ENCODE data around the gene C5.
"Not testable (repeated sequence)": the region's sequence is repeated elsewhere in the genome, so short reads cannot be mapped to it uniquely, and the experiment has no call there.

Gene C5

GRCh38 chr9:121050128-121050988 is at the start of gene C5:
Gene C5 (minus strand): TSS chr9:121050275. CDS start chr9:121050246, 29 bp downstream.
- H3K27me3 Mint-ChIP-seq (ENCODE audit: low read depth), result peaks cover 4% of the 10 kb centered on the region
- no peaks in the 10 kb centered on the region for H3K36me3 Mint-ChIP-seq (ENCODE audit: low read depth)
- H3K4me1 Mint-ChIP-seq (ENCODE audit: low read depth), result no peaks in the 10 kb centered on the region
- DNase-seq (ENCODE audit: low spot score), result no peak
- no peaks in the 10 kb centered on the region for H3K9me3 Mint-ChIP-seq
- H3K27ac Mint-ChIP-seq, result no peak within 1 kb of the TSS
- H3K4me3 Mint-ChIP-seq, result no peak within 1 kb of the TSS

DNA sequence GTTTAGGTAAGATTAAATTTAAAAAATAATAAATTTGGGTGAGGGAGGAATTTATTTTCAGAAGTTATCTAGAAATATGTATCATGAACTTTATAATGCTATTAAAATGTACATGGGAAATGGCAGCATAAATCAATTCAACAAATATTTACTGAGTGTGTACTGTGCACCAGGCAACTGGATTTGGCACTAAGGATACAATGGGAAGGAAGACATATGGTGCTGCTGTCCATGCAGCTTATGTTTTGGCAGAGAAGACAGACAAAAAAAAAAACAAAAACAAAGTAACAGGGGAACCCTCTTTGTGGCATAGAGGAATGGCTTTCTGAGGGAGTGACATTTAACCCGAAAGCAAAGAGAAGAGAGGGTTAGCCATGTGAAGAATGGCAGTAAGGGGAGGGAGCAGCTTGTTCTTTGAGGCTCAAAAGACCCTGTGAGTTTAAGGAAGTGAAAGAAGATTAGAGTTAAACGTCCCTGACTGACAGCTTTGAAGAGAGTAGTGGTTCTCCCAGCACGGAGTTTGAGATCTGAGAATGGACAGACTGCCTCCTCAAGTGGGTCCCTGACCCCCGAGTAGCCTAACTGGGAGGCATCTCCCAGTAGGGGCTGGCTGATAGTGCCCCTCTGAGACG is 48.6 kb upstream of the C5 start:
- no peaks in the 10 kb centered on the region for H3K27me3 Mint-ChIP-seq (ENCODE audit: low read depth)
- no peak for DNase-seq (ENCODE audit: low spot score)
- H3K9me3 Mint-ChIP-seq, result peaks cover 35% of the 10 kb centered on the region
- peaks cover 2% of the 10 kb centered on the region for H3K4me1 Mint-ChIP-seq (ENCODE audit: low read depth)
- no peak overlapping the region for H3K4me3 Mint-ChIP-seq
- H3K27ac Mint-ChIP-seq, result no peak overlapping the region
- peaks cover 85% of the 10 kb centered on the region for H3K36me3 Mint-ChIP-seq (ENCODE audit: low read depth)

- Mint-ChIP-seq H3K9me3 (peaks cover 12% of the 10 kb centered on the region), H3K4me3 (no peak overlapping the region), H3K4me1 (ENCODE audit: low read depth) (peaks cover 8% of the 10 kb centered on the region), H3K27me3 (ENCODE audit: low read depth) (no peaks in the 10 kb centered on the region), H3K36me3 (ENCODE audit: low read depth) (peaks cover 76% of the 10 kb centered on the region), H3K27ac (no peak overlapping the region)
- DNase-seq (ENCODE audit: low spot score), result no peak
These were observed 45.0 kb upstream of the C5 start for GRCh38 chr9:121095057-121095456.

DNA sequence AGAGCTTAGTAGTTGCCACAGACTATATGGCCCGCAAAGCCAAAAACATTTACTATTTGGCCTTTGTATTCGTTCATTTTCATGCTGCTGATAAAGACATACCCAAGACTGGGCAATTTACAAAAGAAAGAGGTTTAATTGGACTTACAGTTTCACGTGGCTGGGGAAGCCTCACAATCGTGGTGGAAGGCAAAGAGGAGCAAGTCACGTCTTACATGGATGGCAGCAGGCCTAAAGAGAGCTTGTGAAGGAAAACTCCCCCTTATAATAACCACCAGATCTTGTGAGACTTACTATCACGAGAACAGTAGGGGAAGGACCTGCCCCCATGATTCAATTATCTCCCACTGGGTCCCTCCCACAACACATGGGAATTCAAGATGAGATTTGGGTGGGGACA is 40.7 kb upstream of the C5 start:
- H3K36me3 Mint-ChIP-seq (ENCODE audit: low read depth), result peaks cover 60% of the 10 kb centered on the region
- not testable (repeated sequence) for H3K4me3 Mint-ChIP-seq; DNase-seq (ENCODE audit: low spot score); H3K27me3 Mint-ChIP-seq (ENCODE audit: low read depth); H3K27ac Mint-ChIP-seq; H3K9me3 Mint-ChIP-seq
- H3K4me1 Mint-ChIP-seq (ENCODE audit: low read depth), result peaks cover 21% of the 10 kb centered on the region

GRCh38 chr9:121088576-121088975 is 38.5 kb upstream of the C5 start:
- Mint-ChIP-seq H3K4me1 (ENCODE audit: low read depth) (peaks cover 20% of the 10 kb centered on the region), H3K27ac (peak overlapping the region; percentile 64), H3K9me3 (no peaks in the 10 kb centered on the region), H3K36me3 (ENCODE audit: low read depth) (peaks cover 54% of the 10 kb centered on the region), H3K27me3 (ENCODE audit: low read depth) (no peaks in the 10 kb centered on the region), H3K4me3 (no peak overlapping the region)
- DNase-seq (ENCODE audit: low spot score), result no peak

DNA sequence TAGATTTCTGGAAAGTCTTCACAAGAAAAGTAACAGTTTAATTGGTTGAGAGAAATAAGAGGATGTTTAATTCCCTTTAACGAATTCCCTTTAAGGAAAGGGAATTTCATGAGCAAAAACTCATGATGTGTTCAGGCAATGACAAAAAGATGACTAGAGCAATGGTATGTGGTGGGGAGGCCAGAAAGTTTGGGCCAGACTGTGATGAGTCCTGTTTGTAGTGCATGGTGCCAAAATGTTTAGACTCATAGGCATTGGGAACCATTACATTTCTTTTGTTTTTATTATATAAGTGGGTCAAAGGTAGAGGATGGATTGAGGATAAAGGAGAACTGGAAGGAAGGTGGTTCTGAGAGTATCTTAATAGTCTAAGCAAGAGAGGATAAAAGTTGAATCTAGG is 35.6 kb upstream of the C5 start:
- Mint-ChIP-seq H3K4me3 (no peak overlapping the region), H3K27me3 (ENCODE audit: low read depth) (no peaks in the 10 kb centered on the region), H3K27ac (no peak overlapping the region), H3K9me3 (no peaks in the 10 kb centered on the region), H3K4me1 (ENCODE audit: low read depth) (peaks cover 19% of the 10 kb centered on the region), H3K36me3 (ENCODE audit: low read depth) (peaks cover 48% of the 10 kb centered on the region)
- DNase-seq (ENCODE audit: low spot score), result no peak

GRCh38 chr9:121082075-121082474 is 32.0 kb upstream of the C5 start:
- Mint-ChIP-seq H3K27ac (no peak overlapping the region), H3K27me3 (ENCODE audit: low read depth) (no peaks in the 10 kb centered on the region), H3K4me1 (ENCODE audit: low read depth) (peaks cover 10% of the 10 kb centered on the region), H3K36me3 (ENCODE audit: low read depth) (peaks cover 41% of the 10 kb centered on the region), H3K4me3 (no peak overlapping the region), H3K9me3 (no peaks in the 10 kb centered on the region)
- DNase-seq (ENCODE audit: low spot score), result no peak

GRCh38 chr9:121075251-121076036 is 25.4 kb upstream of the C5 start:
- Mint-ChIP-seq H3K9me3 (peaks cover 1% of the 10 kb centered on the region), H3K27ac (peak overlapping the region; percentile 93), H3K36me3 (ENCODE audit: low read depth) (peaks cover 12% of the 10 kb centered on the region), H3K27me3 (ENCODE audit: low read depth) (no peaks in the 10 kb centered on the region), H3K4me1 (ENCODE audit: low read depth) (peaks cover 41% of the 10 kb centered on the region), H3K4me3 (peak overlapping the region; percentile 100)
- DNase-seq (ENCODE audit: low spot score), result no peak

GRCh38 chr9:121074370-121075250 is 24.5 kb upstream of the C5 start, which contains the start of gene CNTRL:
Gene CNTRL (plus strand): TSS chr9:121074955. CDS start chr9:121088327, 13,372 bp downstream.
- DNase-seq (ENCODE audit: low spot score), result peak; percentile 95
- peaks cover 41% of the 10 kb centered on the region for H3K4me1 Mint-ChIP-seq (ENCODE audit: low read depth)
- H3K27me3 Mint-ChIP-seq (ENCODE audit: low read depth), result no peaks in the 10 kb centered on the region

DNA sequence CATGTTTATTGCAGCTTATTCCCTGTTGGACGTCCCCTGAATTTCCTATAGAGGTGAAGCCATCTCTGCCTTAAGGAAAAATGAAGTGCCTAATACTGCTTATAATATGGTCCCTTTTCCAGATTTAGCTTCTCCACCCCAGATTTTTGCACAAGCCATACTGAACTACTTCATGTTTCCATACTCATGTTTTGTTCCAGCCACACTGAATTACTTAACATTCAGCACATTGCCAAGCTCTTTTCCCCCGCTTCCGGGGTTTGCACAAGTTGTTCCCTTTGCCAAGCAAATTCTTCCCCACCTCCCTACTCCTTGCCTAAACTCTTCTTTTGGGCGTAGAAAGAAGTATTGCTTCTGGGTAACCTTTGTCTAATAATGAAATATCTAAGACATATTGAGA is 23.0 kb upstream of the C5 start:
- no peak for DNase-seq (ENCODE audit: low spot score)
- Mint-ChIP-seq H3K27me3 (ENCODE audit: low read depth) (no peaks in the 10 kb centered on the region), H3K9me3 (peaks cover 13% of the 10 kb centered on the region), H3K36me3 (ENCODE audit: low read depth) (peaks cover 5% of the 10 kb centered on the region), H3K4me1 (ENCODE audit: low read depth) (peaks cover 43% of the 10 kb centered on the region), H3K4me3 (peak overlapping the region; percentile 100), H3K27ac (peak overlapping the region; percentile 69)

More at GRCh38 chr9:121074370-121075250, 24.5 kb upstream of the C5 start, which contains the start of gene CNTRL:
- Mint-ChIP-seq H3K36me3 (ENCODE audit: low read depth) (peaks cover 5% of the 10 kb centered on the region), H3K9me3 (peaks cover 3% of the 10 kb centered on the region), H3K27ac (peak within 1 kb of the TSS; percentile 93), H3K4me3 (peak within 1 kb of the TSS; percentile 100)

DNA sequence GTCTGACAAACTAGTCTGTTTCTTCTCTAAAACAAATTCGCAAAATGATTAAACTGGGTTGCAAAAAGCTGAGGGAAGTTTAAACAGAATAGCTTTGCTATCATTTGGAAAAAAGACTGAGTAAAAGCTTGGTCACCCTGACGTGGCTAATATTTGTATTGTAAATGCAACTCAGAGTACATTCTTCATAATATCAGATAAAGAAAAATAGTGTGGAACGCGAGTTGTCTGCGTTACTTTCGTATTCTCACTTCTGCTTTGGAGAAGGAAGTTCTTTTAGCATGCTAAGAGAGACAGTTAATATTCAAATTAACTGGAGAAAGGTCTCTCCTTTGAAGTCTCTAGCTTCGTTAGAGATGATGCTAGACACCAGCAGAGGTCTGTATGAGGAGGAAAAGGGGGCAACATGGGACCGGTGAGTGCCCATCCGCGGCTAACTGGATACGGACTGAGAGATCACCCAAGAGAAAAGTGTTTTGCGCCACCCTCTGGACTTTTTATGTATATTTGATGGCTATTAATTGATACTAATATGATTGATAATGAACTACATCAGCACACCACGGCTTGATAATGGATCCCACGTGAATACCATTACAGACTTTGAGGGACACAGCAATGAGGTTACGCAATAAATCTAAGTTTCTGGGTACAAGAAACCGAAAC is 21.8 kb upstream of the C5 start:
- peak overlapping the region; percentile 85 for H3K4me3 Mint-ChIP-seq

GRCh38 chr9:121071370-121071755 is 21.3 kb upstream of the C5 start:
- peak overlapping the region; percentile 85 for H3K4me3 Mint-ChIP-seq
- H3K36me3 Mint-ChIP-seq (ENCODE audit: low read depth), result peaks cover 11% of the 10 kb centered on the region
- H3K9me3 Mint-ChIP-seq, result peaks cover 19% of the 10 kb centered on the region
- DNase-seq (ENCODE audit: low spot score), result no peak
- peak overlapping the region; percentile 88 for H3K27ac Mint-ChIP-seq
- H3K4me1 Mint-ChIP-seq (ENCODE audit: low read depth), result peaks cover 33% of the 10 kb centered on the region
- no peaks in the 10 kb centered on the region for H3K27me3 Mint-ChIP-seq (ENCODE audit: low read depth)

More for the DNA sequence above, 21.8 kb upstream of the C5 start:
- H3K27me3 Mint-ChIP-seq (ENCODE audit: low read depth), result no peaks in the 10 kb centered on the region
- H3K36me3 Mint-ChIP-seq (ENCODE audit: low read depth), result peaks cover 9% of the 10 kb centered on the region
- H3K4me1 Mint-ChIP-seq (ENCODE audit: low read depth), result peaks cover 38% of the 10 kb centered on the region
- DNase-seq (ENCODE audit: low spot score), result no peak
- H3K9me3 Mint-ChIP-seq, result peaks cover 19% of the 10 kb centered on the region
- H3K27ac Mint-ChIP-seq, result peak overlapping the region; percentile 88

DNA sequence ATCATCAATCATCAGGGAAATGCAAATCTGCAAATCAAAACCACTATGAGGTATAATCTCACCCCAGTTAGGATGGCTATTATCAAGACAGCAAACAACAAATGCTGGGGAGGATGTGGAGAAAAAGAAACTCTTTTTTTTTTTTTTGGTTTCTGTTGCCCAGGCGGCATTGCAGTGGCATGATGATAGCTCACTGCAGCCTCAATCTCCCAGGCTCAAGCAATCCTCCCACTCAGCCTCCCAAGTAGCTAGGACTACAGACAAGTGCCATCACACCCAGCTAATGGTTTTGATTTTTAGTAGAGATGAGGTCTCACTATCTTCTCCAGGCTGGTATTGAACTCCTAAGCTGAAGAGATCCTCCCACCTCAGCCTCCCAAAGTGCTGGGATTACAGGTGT is 19.3 kb upstream of the C5 start:
- H3K36me3 Mint-ChIP-seq (ENCODE audit: low read depth), result peaks cover 7% of the 10 kb centered on the region
- H3K27me3 Mint-ChIP-seq (ENCODE audit: low read depth), result no peaks in the 10 kb centered on the region
- peaks cover 19% of the 10 kb centered on the region for H3K9me3 Mint-ChIP-seq
- no peak overlapping the region for H3K4me3 Mint-ChIP-seq
- DNase-seq (ENCODE audit: low spot score), result no peak
- H3K27ac Mint-ChIP-seq, result no peak overlapping the region
- H3K4me1 Mint-ChIP-seq (ENCODE audit: low read depth), result peaks cover 23% of the 10 kb centered on the region

All from T-helper 2 cell treated with Interferon-gamma antibody and Interleukin-4, amounts not matched to agents 5 μg/mL and 100 μg/mL, for 36 hours (primary cell).